Measurements from ENCODE around the gene TTC14.
"Not testable (repeated sequence)": the region's sequence is repeated elsewhere in the genome, so short reads cannot be mapped to it uniquely, and the experiment has no call there.

Gene TTC14

GRCh38 chr3:180580934-180581333 lies 21.0 kb upstream of the TTC14 start:
- no peak for TF ChIP-seq CTCF (IDR thresholded peaks at IDR 0.05; ENCODE audit: borderline replicate concordance, control extremely low read depth, extremely low read depth, insufficient read depth, missing control alignments)
- no peak for DNase-seq (ENCODE audit: low spot score)
- in situ Hi-C loops (cut with MboI; ENCODE audit: low sequenced_read_pairs, unreplicated experiment): loop anchor here (25.0 kb wide), 1 partner anchor 769 kb away; no protein-coding TSS in a partner anchor

- no peak for DNase-seq (ENCODE audit: low spot score)
- no peak for TF ChIP-seq CTCF (IDR thresholded peaks at IDR 0.05; ENCODE audit: borderline replicate concordance, control extremely low read depth, extremely low read depth, insufficient read depth, missing control alignments)
- in situ Hi-C loops (cut with MboI; ENCODE audit: low sequenced_read_pairs, unreplicated experiment): loop anchor here (10.0 to 25.0 kb wide), 2 partner anchors 666 to 778 kb away; no protein-coding TSS in a partner anchor
These were observed 11.6 kb upstream of the TTC14 start for GRCh38 chr3:180590396-180590795.

- DNase-seq (ENCODE audit: low spot score): not testable (repeated sequence)
- in situ Hi-C loops (cut with MboI; ENCODE audit: low sequenced_read_pairs, unreplicated experiment): loop anchor here (10.0 to 25.0 kb wide), 2 partner anchors 669 to 781 kb away; no protein-coding TSS in a partner anchor
These were observed 8.3 kb upstream of the TTC14 start for GRCh38 chr3:180593631-180594030.

GRCh38 chr3:180594631-180595558 lies 7.1 kb upstream of the TTC14 start:
- TF ChIP-seq CTCF (IDR thresholded peaks at IDR 0.05; ENCODE audit: borderline replicate concordance, control extremely low read depth, extremely low read depth, insufficient read depth, missing control alignments): peak; percentile 21
- peak; percentile 40 for DNase-seq (ENCODE audit: low spot score)
- in situ Hi-C loops (cut with MboI; ENCODE audit: low sequenced_read_pairs, unreplicated experiment): loop anchor here (10.0 to 25.0 kb wide), 2 partner anchors 670 to 783 kb away; no protein-coding TSS in a partner anchor

- DNase-seq (ENCODE audit: low spot score): no peak
- in situ Hi-C loops (cut with MboI; ENCODE audit: low sequenced_read_pairs, unreplicated experiment): loop anchor here (10.0 to 25.0 kb wide), 2 partner anchors 671 to 783 kb away; no protein-coding TSS in a partner anchor
- no peak for TF ChIP-seq CTCF (IDR thresholded peaks at IDR 0.05; ENCODE audit: borderline replicate concordance, control extremely low read depth, extremely low read depth, insufficient read depth, missing control alignments)
These were observed 6.4 kb upstream of the TTC14 start for GRCh38 chr3:180595559-180595935.

GRCh38 chr3:180600473-180600872 lies 1.5 kb upstream of the TTC14 start:
- no peak for DNase-seq (ENCODE audit: low spot score)
- no peak for TF ChIP-seq CTCF (IDR thresholded peaks at IDR 0.05; ENCODE audit: borderline replicate concordance, control extremely low read depth, extremely low read depth, insufficient read depth, missing control alignments)
- in situ Hi-C loops (cut with MboI; ENCODE audit: low sequenced_read_pairs, unreplicated experiment): no loop called here

GRCh38 chr3:180611006-180611405 lies 9.0 kb downstream of the TTC14 start:
- in situ Hi-C loops (cut with MboI; ENCODE audit: low sequenced_read_pairs, unreplicated experiment): no loop called here
- DNase-seq (ENCODE audit: low spot score): no peak
- TF ChIP-seq CTCF (IDR thresholded peaks at IDR 0.05; ENCODE audit: borderline replicate concordance, control extremely low read depth, extremely low read depth, insufficient read depth, missing control alignments): no peak

Measured in GM13976 (cell line).